NCI-H460 (cell line): ENCODE data around the gene TMEM190. TPM values are rescaled to one million over a fixed set of nuclear protein-coding genes. Genes with fewer than 3 reads are reported as not detected.

Source experiments
- DNase-seq: peaks from one replicate; pipeline ENCODE4 v3.0.0-alpha.2; 2016; ENCODE audit warnings: low read depth; ENCODE audit errors: extremely low read depth
- total RNA-seq: library from RNA; depleted of rRNA; stranded (reverse); fragments of >200 nt; shearing (Covaris generic); gene quantifications from 2 replicates; pipeline ENCODE4 v1.2.3, GENCODE V29; 2014

TMEM190 gene
- total RNA-seq, 1 experiment from 2014 or later: not detected

GRCh38 chr19:55369653-55370304 is 6.8 kb upstream of the TMEM190 start:
- peak; percentile 22 for DNase-seq

DNA sequence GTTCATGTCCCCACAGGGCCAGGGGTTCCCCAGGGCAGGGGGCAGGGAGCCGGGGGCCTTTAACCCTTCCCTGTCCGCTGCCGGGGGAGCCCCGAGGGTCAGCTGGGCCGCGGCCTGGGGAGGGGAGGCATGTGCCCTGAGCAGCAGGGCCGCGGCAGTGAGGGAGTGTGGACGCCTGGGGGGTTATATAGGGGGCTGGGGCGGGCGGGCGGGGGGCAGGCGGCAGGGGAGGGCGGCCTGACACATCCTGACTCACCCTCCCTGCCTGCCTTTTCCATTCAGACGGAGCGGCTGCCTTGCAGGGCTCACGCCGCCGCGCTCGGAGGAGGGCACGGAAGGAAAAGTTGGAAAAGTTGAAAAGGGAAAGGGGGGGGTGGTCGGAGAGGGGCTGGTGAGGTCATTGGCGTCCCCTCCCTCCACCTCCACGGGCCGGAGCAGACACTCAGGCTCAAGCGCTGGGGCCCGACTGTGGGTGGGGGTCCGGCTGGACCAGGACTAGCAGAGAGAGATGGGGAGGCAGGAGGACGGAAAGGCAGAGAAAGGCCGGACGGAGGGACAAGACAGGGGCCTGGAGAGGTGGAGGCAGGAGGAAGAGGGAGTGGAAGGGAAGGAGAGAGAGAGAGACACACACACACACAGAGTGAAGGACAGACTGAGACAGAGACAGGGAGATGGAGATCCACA is 6.2 kb upstream of the TMEM190 start, which contains the start of gene IL11:
IL11 (minus strand) TSS at position 159 of the 684 bp plus-strand sequence; CDS start at position 6, 153 bp downstream.
- DNase-seq: no peak

DNA sequence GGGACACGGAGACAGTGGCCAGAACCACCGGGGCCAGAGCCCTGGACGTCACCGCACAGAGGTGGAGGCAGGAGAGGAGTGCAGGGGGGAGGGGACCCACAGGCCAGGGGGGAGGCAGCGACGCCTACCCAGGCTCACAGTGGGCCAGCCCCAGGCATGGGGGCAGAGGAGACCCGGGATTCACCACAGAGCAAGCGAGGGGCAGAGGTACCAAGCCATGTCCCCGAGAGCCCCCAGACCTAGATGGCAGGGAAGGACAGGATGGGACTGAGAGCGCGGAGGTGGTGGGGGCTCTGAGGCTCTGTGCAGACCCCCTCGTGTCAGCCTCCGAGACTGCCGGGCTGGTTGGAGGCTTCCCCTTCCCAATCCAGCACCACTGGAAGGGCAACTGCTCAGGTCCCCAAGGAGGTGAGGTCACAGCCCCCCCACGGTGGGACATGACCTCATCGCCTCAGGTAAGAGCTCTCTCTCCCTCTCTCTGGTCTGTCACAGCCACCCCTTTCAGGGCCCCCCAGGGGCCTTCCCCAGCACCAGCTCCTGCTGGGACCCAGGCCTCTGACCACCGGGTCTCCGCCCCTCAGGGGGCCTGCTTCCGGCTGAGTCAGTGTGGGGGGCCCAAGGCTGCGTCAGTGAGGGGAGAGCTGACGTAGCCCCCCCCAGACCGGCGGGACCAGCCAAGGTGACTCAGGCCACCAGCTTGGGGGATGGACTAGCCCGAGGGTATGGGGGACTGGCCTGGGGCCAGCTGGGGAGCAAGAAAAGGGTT is 4.1 kb upstream of the TMEM190 start:
- no peak for DNase-seq

DNA sequence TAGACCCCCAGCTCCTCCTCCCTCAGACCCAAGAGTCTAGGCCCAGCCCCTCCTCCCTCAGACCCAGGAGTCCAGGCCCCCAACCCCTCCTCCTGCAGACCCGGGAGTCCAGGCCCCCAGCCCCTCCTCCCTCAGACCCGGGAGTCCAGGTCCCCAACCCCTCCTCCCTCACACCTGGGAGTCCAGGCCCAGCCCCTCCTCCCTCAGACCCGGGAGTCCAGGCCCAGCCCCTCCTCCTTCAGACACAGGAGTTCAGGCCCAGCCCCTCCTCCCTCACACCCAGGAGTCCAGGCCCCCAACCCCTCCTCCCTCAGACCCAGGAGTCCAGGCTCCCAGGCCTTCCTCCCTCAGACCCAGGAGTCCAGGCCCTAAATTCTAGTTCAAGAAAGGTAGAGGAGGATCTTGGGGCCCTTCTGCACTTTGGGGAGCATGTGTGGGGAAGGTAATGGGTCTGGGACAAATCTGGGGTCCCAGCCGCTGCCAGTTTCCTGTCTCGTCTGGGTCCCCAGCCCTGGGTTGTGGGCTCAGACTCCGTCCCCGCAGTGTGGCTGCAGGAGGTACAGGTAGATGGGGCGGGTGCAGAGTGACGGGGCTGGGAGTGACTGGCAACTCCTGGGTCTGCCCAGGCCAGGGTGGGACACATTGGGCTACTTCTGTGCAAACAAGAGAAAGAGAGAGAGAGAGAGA is 3.2 kb upstream of the TMEM190 start:
- DNase-seq: no peak

DNA sequence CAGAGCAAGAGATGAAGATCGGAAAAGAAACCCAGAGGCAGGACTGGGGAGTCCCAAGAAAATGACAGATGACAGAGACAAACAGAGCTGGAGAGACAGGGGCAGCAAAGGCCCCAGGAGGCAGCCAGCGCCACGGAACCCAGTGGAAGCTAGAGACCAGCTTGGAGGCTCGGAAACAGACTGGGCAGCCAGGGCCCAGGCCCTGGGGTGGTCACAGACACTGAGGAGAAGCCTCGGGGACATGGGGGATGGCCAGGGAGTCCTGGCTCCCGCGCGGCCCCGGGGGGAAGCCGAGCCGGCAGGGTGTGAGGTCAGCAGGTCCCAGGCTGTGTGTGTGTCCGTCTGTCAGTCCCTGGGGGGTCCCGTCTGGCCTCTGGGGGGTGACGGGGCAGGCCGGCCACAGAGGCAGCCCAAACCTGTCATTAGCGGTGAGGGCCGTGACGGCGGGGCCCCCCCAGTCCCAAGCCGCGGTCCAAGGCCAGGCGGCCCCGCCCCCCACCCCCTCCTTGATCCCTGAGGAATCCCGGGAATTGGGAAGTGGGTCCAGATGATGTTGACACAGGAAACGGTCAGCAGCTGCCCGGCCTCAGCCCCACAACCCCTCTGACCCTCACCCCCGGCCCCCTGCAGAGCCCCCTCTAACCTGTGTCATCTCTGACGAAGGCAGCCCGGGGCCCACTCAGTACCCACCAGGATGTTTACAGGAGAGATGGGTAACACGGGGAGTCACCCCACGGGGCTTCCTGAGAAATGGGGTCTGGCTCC is 2.5 kb upstream of the TMEM190 start:
- DNase-seq: no peak

- DNase-seq: no peak
Observed at GRCh38 chr19:55377356-55378131, 918 bp downstream of the TMEM190 start.

- no peak for DNase-seq
Observed at GRCh38 chr19:55379174-55379573, 2.5 kb downstream of the TMEM190 start.

- no peak for DNase-seq
Observed at GRCh38 chr19:55382013-55382412, 5.4 kb downstream of the TMEM190 start.

DNA sequence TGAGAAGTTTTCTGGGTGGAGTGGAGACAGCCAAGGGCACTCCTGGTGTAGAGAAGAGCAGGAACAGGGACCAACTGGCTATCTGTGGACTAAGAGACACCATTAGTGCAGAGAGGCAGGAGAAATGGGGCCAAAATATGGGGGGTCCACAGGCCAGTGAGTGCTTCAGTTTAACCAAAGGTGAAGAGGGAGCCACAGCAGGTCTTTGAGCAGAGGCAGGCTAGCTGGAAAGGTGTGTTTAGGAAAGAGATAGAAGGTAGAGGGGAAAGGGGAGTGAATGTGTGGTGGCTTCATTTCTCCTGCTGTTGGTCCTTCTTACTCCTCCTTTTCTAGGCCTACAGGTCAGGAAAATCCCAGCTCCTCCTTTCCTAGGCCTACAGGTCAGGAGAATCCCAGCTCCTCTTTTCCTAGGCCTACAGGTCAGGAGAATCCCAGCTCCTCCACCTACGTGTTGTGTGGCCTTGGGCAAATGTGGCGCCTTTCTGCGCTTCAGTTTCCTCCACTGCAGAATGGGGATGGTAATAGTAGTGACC is 6.0 kb downstream of the TMEM190 start:
- DNase-seq: no peak

DNA sequence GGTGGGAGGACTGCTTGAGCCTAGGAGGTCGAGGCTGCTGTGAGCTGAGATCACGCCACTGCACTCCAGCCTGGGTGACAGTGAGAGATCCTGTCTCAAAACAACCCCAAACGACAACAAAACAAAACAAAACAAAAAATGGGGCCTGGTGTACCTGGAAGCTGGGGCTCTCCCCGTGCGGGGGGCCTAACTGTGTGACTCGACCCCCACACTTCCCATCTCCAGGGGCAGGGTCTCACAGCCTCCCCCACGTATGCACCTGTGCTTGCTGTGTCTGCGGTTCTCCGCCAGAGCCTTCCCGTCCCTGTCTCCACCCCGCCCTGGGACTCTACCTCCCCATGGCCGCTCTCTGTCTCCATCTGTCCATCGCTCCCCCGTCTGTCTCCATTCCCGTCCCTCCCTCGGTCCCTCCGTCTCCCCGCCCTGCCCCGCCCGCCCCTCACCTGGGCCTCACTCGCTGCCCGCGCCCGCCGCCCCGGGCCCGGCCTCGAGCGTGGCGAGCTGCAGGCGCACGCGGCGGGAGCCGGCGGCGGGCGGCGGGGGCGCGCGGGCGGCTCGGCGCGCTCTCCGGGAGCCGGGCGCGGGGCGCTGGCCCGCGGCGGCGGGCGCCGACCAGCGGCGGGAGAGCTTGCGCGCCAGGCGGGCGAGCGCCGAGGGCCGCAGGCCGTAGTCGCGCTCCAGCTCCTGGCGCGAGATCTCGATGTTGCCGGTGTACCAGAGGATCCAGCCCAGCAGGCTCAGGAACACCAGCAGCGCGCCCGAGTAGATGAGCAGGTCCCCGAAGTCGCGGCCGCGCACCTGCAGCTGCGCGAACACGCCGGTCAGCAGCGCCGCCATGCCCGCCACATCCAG is 6.9 kb downstream of the TMEM190 start:
- DNase-seq: peak; percentile 32

DNA sequence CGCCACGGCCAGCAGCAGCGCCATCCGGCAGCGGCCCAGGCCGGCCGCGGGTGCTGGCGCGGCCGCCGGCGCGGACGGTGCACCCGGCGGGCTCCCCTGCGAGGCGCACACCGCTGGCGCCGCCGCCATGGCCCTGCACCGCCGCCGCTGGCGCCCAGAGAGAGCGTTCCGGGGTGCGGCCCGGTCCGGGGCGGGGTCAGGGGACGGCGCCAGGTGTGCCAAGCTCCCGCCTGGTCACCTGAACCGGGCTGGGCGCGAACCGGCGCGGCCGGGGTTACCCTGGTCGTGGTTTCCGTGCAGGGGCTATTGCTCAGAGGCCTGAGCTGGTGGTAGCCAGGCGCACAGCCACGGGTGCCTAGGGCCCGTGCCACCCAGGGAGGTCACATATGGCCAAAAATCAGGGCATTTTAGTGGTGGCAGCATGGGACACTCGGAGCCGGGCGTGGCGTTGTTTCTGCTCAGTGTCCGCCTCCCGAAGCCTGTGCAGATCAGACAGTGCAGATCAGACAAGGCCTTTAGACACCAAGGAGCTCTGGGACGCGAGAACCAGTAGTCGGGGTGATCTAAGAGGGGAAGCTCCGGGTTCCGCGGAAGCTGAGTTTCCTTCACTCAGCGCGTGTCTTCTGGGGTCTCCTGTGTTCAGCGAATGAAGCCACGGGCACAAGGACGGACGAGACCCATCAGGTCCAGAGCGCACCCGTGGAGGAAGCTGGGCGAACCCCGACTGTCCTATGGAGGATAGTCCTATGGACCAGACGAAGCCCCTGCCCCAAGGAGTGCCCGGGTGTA is 7.7 kb downstream of the TMEM190 start, which contains the start of gene TMEM238:
TMEM238 (minus strand) TSS at position 162 of the 789 bp plus-strand sequence; CDS start at position 129, 33 bp downstream.
- no peak for DNase-seq

GRCh38 chr19:55384920-55385723 is 8.5 kb downstream of the TMEM190 start:
- peak; percentile 91 for DNase-seq

DNA sequence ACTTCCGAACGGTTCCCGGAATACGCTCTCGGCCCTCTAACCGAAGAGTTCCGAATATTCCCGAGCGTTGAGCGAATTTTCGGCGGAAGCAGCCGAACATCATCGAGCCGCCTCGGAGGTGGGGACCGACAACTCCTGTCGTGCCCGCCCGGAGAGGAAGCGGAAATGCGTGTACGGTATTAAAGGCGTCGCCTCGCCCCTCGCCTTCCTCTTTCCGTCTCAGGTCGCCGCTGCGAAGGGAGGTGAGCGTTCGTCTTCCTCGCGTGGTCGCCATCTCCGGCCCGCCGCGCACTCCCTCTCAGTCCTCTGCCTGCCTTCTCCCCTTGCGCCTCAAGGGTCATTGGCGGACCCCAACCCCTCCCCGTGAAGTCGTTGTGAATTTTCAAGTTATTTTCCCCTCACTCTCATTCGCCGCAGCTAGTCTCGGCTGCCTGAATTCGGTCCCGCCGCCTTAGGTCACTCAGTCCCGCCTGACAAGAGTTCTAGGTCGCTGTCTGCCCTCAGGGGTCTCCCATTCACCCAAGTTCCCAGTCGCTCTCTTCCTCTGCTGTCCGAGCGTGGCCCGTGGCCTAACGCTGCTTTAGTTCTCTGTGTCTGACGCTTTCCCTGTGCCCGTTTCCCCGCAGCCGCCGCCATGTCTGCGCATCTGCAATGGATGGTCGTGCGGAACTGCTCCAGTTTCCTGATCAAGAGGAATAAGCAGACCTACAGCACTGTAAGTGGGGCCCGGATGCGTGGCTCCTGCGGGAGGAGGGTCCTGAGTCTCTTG is 9.3 kb downstream of the TMEM190 start, which contains the start of gene RPL28:
RPL28 (plus strand) TSS at position 209 of the 769 bp plus-strand sequence; CDS start at position 635, 426 bp downstream.
- peak; percentile 96 for DNase-seq

DNA sequence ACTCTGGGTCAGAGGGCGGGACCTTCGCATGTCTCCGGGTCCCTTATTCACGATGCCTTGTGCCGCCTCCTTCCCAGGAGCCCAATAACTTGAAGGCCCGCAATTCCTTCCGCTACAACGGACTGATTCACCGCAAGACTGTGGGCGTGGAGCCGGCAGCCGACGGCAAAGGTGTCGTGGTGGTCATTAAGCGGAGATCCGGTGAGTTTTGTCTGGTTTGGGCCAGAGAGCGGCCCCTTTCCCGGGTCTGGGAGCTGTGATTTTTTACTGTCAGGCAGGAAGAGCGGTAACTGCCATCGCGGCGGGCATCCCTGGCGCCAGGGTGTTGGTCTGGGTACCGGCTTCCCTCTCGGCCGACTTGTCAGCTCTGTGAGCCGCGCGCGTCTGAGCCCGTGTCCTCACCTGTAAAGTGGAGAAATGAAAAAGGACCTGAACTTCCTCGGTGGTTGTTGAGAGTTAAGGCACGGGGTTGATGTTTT is 9.9 kb downstream of the TMEM190 start:
- DNase-seq: no peak

GRCh38 chr19:55387736-55388497 is 11.3 kb downstream of the TMEM190 start:
- no peak for DNase-seq
